Keratinocyte (primary cell): Measurements from ENCODE around the gene HCFC1R1. TPM values are rescaled to one million over a fixed set of nuclear protein-coding genes. Genes with fewer than 3 reads are reported as not detected.
A peak's percentile ranks its signal among the peaks of the same experiment; 100 is the strongest.

ENCODE experiments used
- DNase-seq: peaks from one replicate; pipeline ENCODE4 v3.0.0-alpha.2; 2011; ENCODE audit warnings: low read depth, missing footprints, low spot score
- FAIRE-seq: peaks from 2 replicates; lab custom pipeline; 2011; peaks lifted over from hg19 to GRCh38; lab: Jason Lieb, UNC
- H2AFZ ChIP-seq: 2 replicates; pipeline ENCODE4 v1.6.0; 2012; ENCODE audit warnings: low read length, control low read depth, inconsistent platforms; ENCODE audit not compliant: control insufficient read depth
- H3K27ac ChIP-seq: 2 replicates; pipeline ENCODE4 v1.5.1; 2011; ENCODE audit warnings: low read length; ENCODE audit not compliant: control insufficient read depth, insufficient read depth
- H3K27me3 ChIP-seq: 3 replicates; pipeline ENCODE4 v1.6.0; 2011; ENCODE audit warnings: low read length; ENCODE audit not compliant: control insufficient read depth, insufficient read depth; ENCODE audit errors: extremely low read depth
- H3K36me3 ChIP-seq, 2 experiments: 2 replicates in 1 of 2; 3 replicates in 1 of 2; pipeline ENCODE4 v1.5.1; 2011; ENCODE audit warnings: low read length in 2 of 2, mild to moderate bottlenecking in 1 of 2; ENCODE audit not compliant: control insufficient read depth in 2 of 2, insufficient read depth in 2 of 2; ENCODE audit errors: extremely low read depth in 1 of 2
- H3K4me1 ChIP-seq: 3 replicates; pipeline ENCODE4 v1.5.1; 2011; ENCODE audit warnings: low read length; ENCODE audit not compliant: control insufficient read depth, insufficient read depth; ENCODE audit errors: extremely low read depth
- H3K4me2 ChIP-seq: 3 replicates; pipeline ENCODE4 v1.6.0; 2011; ENCODE audit warnings: low read depth, low read length; ENCODE audit not compliant: control insufficient read depth, insufficient read depth; ENCODE audit errors: extremely low read depth
- H3K4me3 ChIP-seq, 3 experiments: fragments of 200-600 bp in 1 of 3; sonication (generic) in 1 of 3; 2 replicates in 2 of 3; 3 replicates in 1 of 3; pipeline ENCODE4 v1.5.1; 2011 to 2016; ENCODE audit warnings: low read length in 3 of 3, mild to moderate bottlenecking in 3 of 3, control low read depth in 2 of 3, inconsistent platforms in 1 of 3, low read depth in 1 of 3, mixed read lengths in 1 of 3, mixed run types in 1 of 3, moderate library complexity in 1 of 3; ENCODE audit not compliant: control insufficient read depth in 2 of 3, insufficient read depth in 2 of 3; ENCODE audit errors: extremely low read depth in 1 of 3
- H3K79me2 ChIP-seq: 2 replicates; pipeline ENCODE4 v1.6.0; 2012; ENCODE audit warnings: low read length; ENCODE audit not compliant: control insufficient read depth, insufficient read depth
- H3K9ac ChIP-seq: 3 replicates; pipeline ENCODE4 v1.6.0; 2011; ENCODE audit warnings: low read length; ENCODE audit not compliant: control insufficient read depth, insufficient read depth; ENCODE audit errors: extremely low read depth
- H3K9me1 ChIP-seq: 3 replicates; pipeline ENCODE4 v1.6.0; 2011; ENCODE audit warnings: low read length; ENCODE audit not compliant: control insufficient read depth, insufficient read depth; ENCODE audit errors: extremely low read depth
- H3K9me3 ChIP-seq: 2 replicates; pipeline ENCODE4 v1.5.1; 2012; ENCODE audit warnings: low read depth, low read length; ENCODE audit not compliant: control insufficient read depth
- H4K20me1 ChIP-seq: 3 replicates; pipeline ENCODE4 v1.6.0; 2011; ENCODE audit warnings: low read length; ENCODE audit not compliant: control insufficient read depth, insufficient read depth; ENCODE audit errors: extremely low read depth
- CTCF ChIP-seq, 3 experiments: IDR thresholded peaks in 1 of 3; conservative IDR thresholded peaks in 1 of 3; optimal IDR thresholded peaks in 1 of 3; 2 replicates in 2 of 3; 3 replicates in 1 of 3; pipeline versions ENCODE3 to v1.5.1; 2011; ENCODE audit warnings: low read length in 3 of 3, mild to moderate bottlenecking in 3 of 3, moderate library complexity in 2 of 3, control low read depth in 1 of 3, inconsistent platforms in 1 of 3; ENCODE audit not compliant: insufficient read depth in 2 of 3; ENCODE audit errors: extremely low read depth in 1 of 3
- EZH2 ChIP-seq: IDR thresholded peaks from one replicate; pipeline ENCODE4 v1.6.1; 2012; ENCODE audit warnings: inconsistent platforms, mild to moderate bottlenecking, low read length, moderate library complexity
- dilution Hi-C: fragments of 300-500 bp; cut with MboI; formaldehyde crosslinking; loops from one replicate; pipeline ENCODE4 v1.7.0; 2020; ENCODE audit warnings: low sequenced_read_pairs; ENCODE audit not compliant: extremely low pct_ligation_motif_present
- polyA plus RNA-seq, 5 experiments: library from polyadenylated mRNA; depleted of rRNA in 3 of 5; stranded (reverse) in 3 of 5; stranded (forward) in 1 of 5; unstranded in 1 of 5; fragments of >200 nt; gene quantifications; 1 replicate in 1 of 5; 2 replicates in 3 of 5; 3 replicates in 1 of 5; pipeline versions ENCODE4 v1.2.1 to v1.2.3, GENCODE V29; 2011 to 2012; ENCODE audit warnings: missing spikeins in 2 of 5, low read depth in 1 of 5, low replicate concordance in 1 of 5

The HCFC1R1 gene
- polyA plus RNA-seq, 1 donor (not counting 4 experiments of a cell fraction or from before 2014, with no cell fraction given) = 13.0 TPM

- Histone ChIP-seq H3K4me1 (peaks cover 47% of the 10 kb centered on the region), H3K9ac (no peak overlapping the region), H3K4me3 (no peak overlapping the region)
Measured at GRCh38 chr16:2990891-2991290, 32.9 kb downstream of the HCFC1R1 start.

GRCh38 chr16:2988590-2989099, 35.1 kb downstream of the HCFC1R1 start:
- DNase-seq = no peak
- Histone ChIP-seq H2AFZ (no peak overlapping the region), H3K27me3 (no peaks in the 10 kb centered on the region), H3K79me2 (no peaks in the 10 kb centered on the region), H3K9me3 (no peaks in the 10 kb centered on the region), H3K4me3 (no peak overlapping the region), H3K36me3 (no peaks in the 10 kb centered on the region), H3K27ac (no peak overlapping the region), H4K20me1 (no peaks in the 10 kb centered on the region), H3K4me2 (no peak overlapping the region), H3K4me1 (peaks cover 36% of the 10 kb centered on the region), H3K9ac (no peak overlapping the region), H3K9me1 (no peaks in the 10 kb centered on the region)
- FAIRE-seq = no peak
- TF ChIP-seq EZH2 = no peak
- no peak for TF ChIP-seq CTCF (optimal IDR thresholded peaks at IDR 0.05 in 1 of 3, IDR thresholded peaks at IDR 0.05 in 1 of 3, conservative IDR thresholded peaks at IDR 0.05 in 1 of 3; ENCODE audit: extremely low read depth in 1 of 3, insufficient read depth in 2 of 3, low read length in 3 of 3)
- dilution Hi-C loops = no loop called here

More at GRCh38 chr16:2990891-2991290, 32.9 kb downstream of the HCFC1R1 start:
- FAIRE-seq (no peak), DNase-seq (no peak)
- Histone ChIP-seq H3K36me3 (no peaks in the 10 kb centered on the region), H3K79me2 (no peaks in the 10 kb centered on the region), H3K27ac (no peak overlapping the region), H3K4me2 (peak overlapping the region; percentile 10), H3K9me1 (no peaks in the 10 kb centered on the region), H3K27me3 (no peaks in the 10 kb centered on the region), H3K9me3 (no peaks in the 10 kb centered on the region), H4K20me1 (no peaks in the 10 kb centered on the region), H2AFZ (no peak overlapping the region)
- dilution Hi-C loops = no loop called here
- TF ChIP-seq CTCF (optimal IDR thresholded peaks at IDR 0.05 in 1 of 3, IDR thresholded peaks at IDR 0.05 in 1 of 3, conservative IDR thresholded peaks at IDR 0.05 in 1 of 3; ENCODE audit: extremely low read depth in 1 of 3, insufficient read depth in 2 of 3, low read length in 3 of 3) (no peak), EZH2 (no peak)
